ENCODE measurements around the gene SLAMF7. TPM values are rescaled to one million over a fixed set of nuclear protein-coding genes. Genes with fewer than 3 reads are reported as not detected.

SLAMF7 gene
- total and polyA plus RNA-seq, 2 of the 13 experiments (the other 11 are each of a cell fraction or from before 2014, with no cell fraction given): not detected

DNA sequence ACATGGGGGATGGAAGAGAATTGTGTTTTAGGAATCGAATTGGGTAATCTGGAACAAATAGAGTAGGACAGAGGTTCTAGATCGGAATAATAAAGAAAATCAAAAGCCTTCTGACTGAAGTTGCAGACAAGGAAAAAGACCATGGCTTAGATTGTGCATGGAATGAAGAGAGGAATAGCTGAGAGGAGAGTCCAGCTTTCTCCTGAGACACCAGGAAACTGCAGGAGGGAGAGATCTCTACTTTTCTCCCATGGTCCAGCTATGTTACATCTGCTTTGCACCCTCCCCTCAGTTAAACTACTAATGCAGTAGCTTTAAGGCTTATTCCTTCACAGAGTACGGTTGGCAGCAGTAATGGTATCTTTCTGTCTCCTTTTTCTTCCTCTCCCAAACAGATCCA lies 13.4 kb downstream of the SLAMF7 start:
- no TSS peak for BruUV-seq (replicated peaks)
- peaks cover 2 to 4% of the 10 kb centered on the region in 2 experiments; a peak in 3 of 5 replicates for H3K27me3 ChIP-seq (ENCODE audit: control insufficient read depth in 1 of 2, insufficient read depth in 2 of 2, low read length in 2 of 2)
- no peaks in the 10 kb centered on the region for H3K36me3 ChIP-seq (replicated peaks in 1 of 2; ENCODE audit: control insufficient read depth in 1 of 2, insufficient read depth in 2 of 2, low read length in 2 of 2)
- no peak overlapping the region for H3K4me2 ChIP-seq (ENCODE audit: low read depth, low read length)
- intact Hi-C loops (cut with micrococcal nuclease; ENCODE audit: unreplicated experiment): no loop called here
- TF ChIP-seq GABPB1 (CRISPR knock-in tag; IDR thresholded peaks at IDR 0.05): no peak
- no peak for TF ChIP-seq ZNF615 (CRISPR knock-in tag; IDR thresholded peaks at IDR 0.05; ENCODE audit: borderline replicate concordance)
- TF ChIP-seq TAF15 (IDR thresholded peaks at IDR 0.05; ENCODE audit: low read depth, low read length, poor library complexity, severe bottlenecking): no peak
- no peak for TF ChIP-seq ZNF556 (CRISPR knock-in tag; IDR thresholded peaks at IDR 0.05; ENCODE audit: borderline replicate concordance)
- TF ChIP-seq BCL6 (CRISPR knock-in tag; IDR thresholded peaks at IDR 0.05): no peak
- TF ChIP-seq, protein P1, sequence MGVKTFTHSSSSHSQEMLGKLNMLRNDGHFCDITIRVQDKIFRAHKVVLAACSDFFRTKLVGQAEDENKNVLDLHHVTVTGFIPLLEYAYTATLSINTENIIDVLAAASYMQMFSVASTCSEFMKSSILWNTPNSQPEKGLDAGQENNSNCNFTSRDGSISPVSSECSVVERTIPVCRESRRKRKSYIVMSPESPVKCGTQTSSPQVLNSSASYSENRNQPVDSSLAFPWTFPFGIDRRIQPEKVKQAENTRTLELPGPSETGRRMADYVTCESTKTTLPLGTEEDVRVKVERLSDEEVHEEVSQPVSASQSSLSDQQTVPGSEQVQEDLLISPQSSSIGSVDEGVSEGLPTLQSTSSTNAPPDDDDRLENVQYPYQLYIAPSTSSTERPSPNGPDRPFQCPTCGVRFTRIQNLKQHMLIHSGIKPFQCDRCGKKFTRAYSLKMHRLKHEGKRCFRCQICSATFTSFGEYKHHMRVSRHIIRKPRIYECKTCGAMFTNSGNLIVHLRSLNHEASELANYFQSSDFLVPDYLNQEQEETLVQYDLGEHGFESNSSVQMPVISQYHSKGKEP (CRISPR knock-in tag; IDR thresholded peaks at IDR 0.05): no peak
- no peak for TF ChIP-seq SRSF4 (IDR thresholded peaks at IDR 0.05; ENCODE audit: low read depth, low read length, poor library complexity, severe bottlenecking)
- TF ChIP-seq POLR2A (IDR thresholded peaks at IDR 0.05; ENCODE audit: insufficient read depth in 1 of 2, low read depth in 2 of 2, low read length in 2 of 2): no peak
- TF ChIP-seq PCBP1 (IDR thresholded peaks at IDR 0.05; ENCODE audit: borderline replicate concordance, low read depth, low read length): no peak
- no peak for DNase-seq (ENCODE audit: low spot score)
- no peak for FAIRE-seq
- H3K4me1 ChIP-seq (ENCODE audit: insufficient read depth, low read length): no peaks in the 10 kb centered on the region
- CTCF ChIA-PET (ENCODE audit: low intra/inter-chr PET ratio, low total read pairs): no interaction called here
- H4K20me1 ChIP-seq (ENCODE audit: insufficient read depth, low read length): no peaks in the 10 kb centered on the region
- no peak overlapping the region for H3K9ac ChIP-seq (ENCODE audit: insufficient read depth, low read depth, low read length)
- no peaks in the 10 kb centered on the region for H3K9me3 ChIP-seq (ENCODE audit: low read length)
- H3K4me3 ChIP-seq (replicated peaks in 1 of 3; ENCODE audit: insufficient read depth in 1 of 3, low read depth in 2 of 3, low read length in 3 of 3): no peak overlapping the region
- POLR2A ChIA-PET: no interaction called here
- no peaks in the 10 kb centered on the region for H3K79me2 ChIP-seq (ENCODE audit: insufficient read depth, low read length)
- H2AFZ ChIP-seq (ENCODE audit: low read length): no peak overlapping the region
- ATAC-seq: no peak
- in situ Hi-C loops (cut with HindIII; ENCODE audit: extremely low pct_ligation_motif_present, low pct_unique_long_range_greater_than_20kb): no loop called here
- WGBS (ENCODE audit: low lambda C conversion rate): 2% methylated on average over 3 of the region's 3 CpGs
- no peak overlapping the region for H3K27ac ChIP-seq (ENCODE audit: extremely low read length, insufficient read depth, low read length)
